ENCODE measurements around the gene TRAM1L1. TPM values are rescaled to one million over a fixed set of nuclear protein-coding genes. Genes with fewer than 3 reads are reported as not detected.

Gene TRAM1L1
- total RNA-seq (2014; rRNA removed; shearing (Covaris generic)) = 4.0 and 4.2 TPM in 2 replicates
- 3.6 and 6.6 TPM in 2 replicates for polyA plus RNA-seq (2014; cell fraction: nucleus; rRNA removed)

DNA sequence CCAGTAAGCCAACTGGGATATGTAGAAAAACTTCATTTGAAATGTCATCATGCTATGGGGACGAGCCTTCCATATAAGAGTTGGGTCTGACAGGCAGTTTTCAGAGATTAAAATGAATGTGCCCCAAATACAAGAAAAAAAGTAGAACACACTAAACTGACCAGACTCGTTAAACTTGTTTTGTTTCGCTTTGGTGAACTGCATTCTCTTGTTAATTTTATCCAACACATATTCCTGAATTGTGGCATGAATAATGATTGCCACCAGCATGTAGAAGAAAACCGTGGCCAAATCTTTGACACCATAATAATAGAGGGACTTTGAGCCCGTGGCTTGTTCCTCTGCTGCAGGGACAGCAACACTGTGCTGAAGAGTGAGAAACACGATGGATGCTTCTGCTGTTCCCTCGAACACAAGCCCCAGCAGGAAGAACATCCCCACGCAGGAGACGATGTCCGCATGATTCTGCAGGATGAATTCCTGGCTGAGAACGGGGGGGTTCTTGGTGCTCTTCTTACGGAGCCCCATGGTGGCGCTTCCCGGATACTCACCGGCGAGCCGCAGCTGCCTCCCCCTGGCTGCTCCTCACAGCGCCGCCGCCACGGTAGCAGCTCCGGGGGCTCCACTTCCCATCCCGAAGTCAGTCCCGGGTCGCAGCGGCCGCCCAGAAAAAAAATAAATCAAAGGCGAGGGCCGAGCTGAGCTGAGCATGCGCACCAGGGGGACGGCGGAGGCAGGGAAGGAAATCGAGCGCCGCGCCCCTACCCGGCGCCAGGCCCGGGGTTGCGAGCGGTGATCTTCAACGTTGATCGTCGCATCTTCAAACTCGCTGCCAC is at the start of gene TRAM1L1:
TSS of gene TRAM1L1 (minus strand) at position 711 of the 836 bp plus-strand sequence. CDS start at position 528, 183 bp downstream.
- peak; percentile 46 for DNase-seq (ENCODE audit: extremely low read depth, low read depth)

GRCh38 chr4:117134386-117134785 is 49.0 kb upstream of the TRAM1L1 start:
- DNase-seq (ENCODE audit: extremely low read depth, low read depth) = peak; percentile 30

DNA sequence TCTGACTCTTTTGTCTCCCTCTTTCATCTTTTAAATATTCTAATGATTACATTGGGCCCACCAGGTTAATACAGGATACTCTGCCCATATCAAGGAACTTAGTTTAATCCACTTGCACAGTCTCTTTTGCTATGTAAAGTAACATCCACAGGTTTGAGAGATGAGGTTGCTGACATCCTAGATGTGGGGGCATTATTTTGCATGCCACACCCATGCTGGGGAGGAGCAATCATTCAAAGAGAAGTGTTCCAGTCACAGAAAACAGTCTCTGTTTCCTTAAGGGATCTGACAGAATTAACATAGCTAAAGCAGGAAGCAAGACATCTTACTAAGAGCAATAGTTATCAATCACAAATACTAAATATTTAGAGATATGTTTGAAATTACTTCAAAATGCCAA is 11.5 kb upstream of the TRAM1L1 start:
- no peak for DNase-seq (ENCODE audit: extremely low read depth, low read depth)

DNA sequence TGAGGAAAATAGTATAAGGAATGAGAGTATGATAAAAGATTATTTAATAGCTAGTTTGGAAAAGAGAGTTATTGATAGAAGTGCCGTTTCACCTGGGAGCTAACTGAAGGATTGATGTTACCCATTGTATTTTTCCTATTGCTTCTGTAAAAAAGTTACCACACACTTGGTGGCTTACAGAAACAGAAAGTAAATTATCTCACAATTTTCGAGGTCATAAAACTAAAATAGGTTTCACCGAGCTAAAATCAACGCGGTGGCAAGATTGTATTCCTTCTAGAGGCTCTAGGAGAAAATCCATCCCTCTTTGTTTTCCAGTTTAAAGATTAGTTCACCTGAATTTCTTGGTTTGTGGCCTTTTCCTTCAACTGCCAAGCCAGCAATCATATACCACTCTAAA is 11.1 kb upstream of the TRAM1L1 start:
- DNase-seq (ENCODE audit: extremely low read depth, low read depth) = no peak

GRCh38 chr4:117093571-117093970 is 8.2 kb upstream of the TRAM1L1 start:
- no peak for DNase-seq (ENCODE audit: extremely low read depth, low read depth)

GRCh38 chr4:117077760-117078159 is 7.6 kb downstream of the TRAM1L1 start:
- no peak for DNase-seq (ENCODE audit: extremely low read depth, low read depth)

GRCh38 chr4:117068120-117068519 is 17.3 kb downstream of the TRAM1L1 start:
- no peak for DNase-seq (ENCODE audit: extremely low read depth, low read depth)

- DNase-seq (ENCODE audit: extremely low read depth, low read depth) = no peak
Measured at GRCh38 chr4:117063961-117064696, 21.2 kb downstream of the TRAM1L1 start.

DNA sequence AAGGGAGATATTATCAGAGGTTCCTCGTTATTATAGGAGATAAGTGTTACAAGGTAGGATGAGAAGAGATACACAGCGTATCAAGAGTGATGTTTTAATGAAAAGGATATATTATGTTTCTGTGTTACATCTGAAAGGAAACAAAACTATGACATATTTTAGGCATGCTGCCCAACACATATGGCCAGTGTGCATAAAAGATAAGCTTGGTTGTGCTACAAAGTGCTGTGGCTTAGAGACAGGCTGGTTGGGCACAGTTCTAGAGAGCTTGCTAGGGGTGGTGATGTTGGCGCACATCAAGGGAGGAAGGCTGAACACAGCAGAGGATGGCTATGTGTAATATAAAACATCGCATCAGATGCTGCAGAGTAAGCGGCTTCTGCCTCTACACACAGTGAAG is 42.4 kb downstream of the TRAM1L1 start:
- DNase-seq (ENCODE audit: extremely low read depth, low read depth) = no peak

Data from NCI-H460 (cell line).